OCI-LY1 (cell line): ENCODE data around the gene PRKCA.

Source experiments
- H2AFZ ChIP-seq: fragments of 200-600 bp; sonication (generic), shearing (Covaris generic); 2 replicates; pipeline ENCODE4 v1.6.0; 2014; ENCODE audit warnings: antibody characterized with exemption, mild to moderate bottlenecking, low read length
- H3F3A ChIP-seq: fragments of 200-600 bp; sonication (generic), shearing (Covaris generic); 2 replicates; pipeline ENCODE4 v1.6.0; 2014; ENCODE audit warnings: mild to moderate bottlenecking, antibody characterized with exemption, low read length, moderate library complexity; ENCODE audit not compliant: insufficient read depth
- H3K27ac ChIP-seq: fragments of 200-600 bp; sonication (generic); 2 replicates; pipeline ENCODE4 v1.5.1; 2014; ENCODE audit warnings: low read length, mixed run types, mild to moderate bottlenecking, low read depth; ENCODE audit not compliant: poor library complexity, severe bottlenecking
- H3K27me3 ChIP-seq: fragments of 200-600 bp; sonication (generic); 2 replicates; pipeline ENCODE4 v1.6.0; 2014; ENCODE audit warnings: antibody characterized with exemption, mild to moderate bottlenecking, low read length, moderate library complexity; ENCODE audit not compliant: insufficient read depth
- H3K36me3 ChIP-seq: fragments of 200-600 bp; sonication (generic); 2 replicates; pipeline ENCODE4 v1.6.1; 2014; ENCODE audit warnings: mild to moderate bottlenecking, antibody characterized with exemption, low read length, moderate library complexity, mixed read lengths; ENCODE audit not compliant: insufficient read depth
- H3K4me1 ChIP-seq: fragments of 200-600 bp; sonication (generic); 2 replicates; pipeline ENCODE4 v1.5.1; 2014; ENCODE audit warnings: mild to moderate bottlenecking, low read length, moderate library complexity; ENCODE audit not compliant: insufficient read depth, severe bottlenecking
- H3K4me2 ChIP-seq: fragments of 200-600 bp; sonication (generic), shearing (Covaris generic); 2 replicates; pipeline ENCODE4 v1.6.1; 2014; ENCODE audit warnings: low read length
- H3K4me3 ChIP-seq: fragments of 200-600 bp; sonication (generic); 2 replicates; pipeline ENCODE4 v1.5.1; 2014; ENCODE audit warnings: low read length, low read depth, mild to moderate bottlenecking, mixed read lengths; ENCODE audit not compliant: poor library complexity, severe bottlenecking
- H3K79me2 ChIP-seq: fragments of 200-600 bp; shearing (Covaris generic); 2 replicates; pipeline ENCODE4 v1.6.1; 2016; ENCODE audit warnings: mixed run types, low read length, mixed read lengths; ENCODE audit not compliant: insufficient read depth
- H3K9ac ChIP-seq: fragments of 200-600 bp; sonication (generic), shearing (Covaris generic); 2 replicates; pipeline ENCODE4 v1.6.1; 2014; ENCODE audit warnings: mild to moderate bottlenecking, low read length, mixed read lengths
- H3K9me2 ChIP-seq: fragments of 200-600 bp; sonication (generic), shearing (Covaris generic); 2 replicates; pipeline ENCODE4 v1.6.1; 2014; ENCODE audit warnings: low read depth, mild to moderate bottlenecking, low read length, mixed read lengths
- H3K9me3 ChIP-seq: fragments of 200-600 bp; shearing (Covaris generic); 2 replicates; pipeline ENCODE4 v1.6.1; 2014; ENCODE audit warnings: low read length, mixed read lengths
- H4K20me1 ChIP-seq: fragments of 200-600 bp; sonication (generic), shearing (Covaris generic); 2 replicates; pipeline ENCODE4 v1.6.0; 2016; ENCODE audit warnings: mild to moderate bottlenecking, low read length; ENCODE audit not compliant: insufficient read depth
- CTCF ChIP-seq: fragments of 200-600 bp; sonication (generic), shearing (Covaris generic); IDR thresholded peaks from 2 replicates; pipeline ENCODE4 v1.5.1; 2017; ENCODE audit warnings: mild to moderate bottlenecking, antibody characterized with exemption, low read length, moderate library complexity, mixed read lengths
- EZH2 ChIP-seq: fragments of 200-600 bp; sonication (generic), shearing (Covaris generic); IDR thresholded peaks from 2 replicates; pipeline ENCODE4 v1.8.0; 2017; ENCODE audit warnings: borderline replicate concordance, mixed run types, mild to moderate bottlenecking, antibody characterized with exemption, low read length, moderate library complexity, mixed read lengths

The PRKCA gene

GRCh38 chr17:66576473-66576872 is 274.1 kb downstream of the PRKCA start:
- H4K20me1 ChIP-seq: no peaks in the 10 kb centered on the region
- no peak overlapping the region for H3K4me3 ChIP-seq
- H3K9ac ChIP-seq: no peak overlapping the region
- H3K9me2 ChIP-seq: no peaks in the 10 kb centered on the region
- H3K9me3 ChIP-seq: no peaks in the 10 kb centered on the region
- H3K4me2 ChIP-seq: no peak overlapping the region
- H3K79me2 ChIP-seq: no peaks in the 10 kb centered on the region
- H3K27ac ChIP-seq: no peak overlapping the region
- no peaks in the 10 kb centered on the region for H3K27me3 ChIP-seq
- no peak for TF ChIP-seq EZH2
- TF ChIP-seq CTCF: no peak
- H2AFZ ChIP-seq: no peak overlapping the region
- no peaks in the 10 kb centered on the region for H3K36me3 ChIP-seq
- H3F3A ChIP-seq: no peaks in the 10 kb centered on the region
- H3K4me1 ChIP-seq: peaks cover 27% of the 10 kb centered on the region

- no peak overlapping the region for H3K9ac ChIP-seq
- no peaks in the 10 kb centered on the region for H3K79me2 ChIP-seq
- no peak overlapping the region for H3K4me3 ChIP-seq
- no peaks in the 10 kb centered on the region for H3K9me2 ChIP-seq
- H2AFZ ChIP-seq: no peak overlapping the region
- H3K4me2 ChIP-seq: no peak overlapping the region
- H3K9me3 ChIP-seq: no peaks in the 10 kb centered on the region
- H3K27ac ChIP-seq: no peak overlapping the region
- H3K36me3 ChIP-seq: no peaks in the 10 kb centered on the region
- no peaks in the 10 kb centered on the region for H3F3A ChIP-seq
- peaks cover 27% of the 10 kb centered on the region for H3K4me1 ChIP-seq
- H4K20me1 ChIP-seq: no peaks in the 10 kb centered on the region
- no peak for TF ChIP-seq CTCF
- TF ChIP-seq EZH2: no peak
- H3K27me3 ChIP-seq: no peaks in the 10 kb centered on the region
These were observed 274.6 kb downstream of the PRKCA start for GRCh38 chr17:66577041-66577440.

- no peak overlapping the region for H3K4me2 ChIP-seq
- H3K4me1 ChIP-seq: peaks cover 27% of the 10 kb centered on the region
- TF ChIP-seq CTCF: 0 out of 2 replicates have a peak, but pooled peaks have one; percentile 2
- TF ChIP-seq EZH2: no peak
- H3K27me3 ChIP-seq: no peaks in the 10 kb centered on the region
- peak overlapping the region; percentile 13 for H3K27ac ChIP-seq
- H3K79me2 ChIP-seq: no peaks in the 10 kb centered on the region
- no peak overlapping the region for H3K4me3 ChIP-seq
- H3K9me3 ChIP-seq: 0 out of 2 replicates have a peak, but pooled peaks cover 2% of the 10 kb centered on the region
- H3K9ac ChIP-seq: no peak overlapping the region; the same call in 1 of the 2 replicates
- no peaks in the 10 kb centered on the region for H4K20me1 ChIP-seq
- no peaks in the 10 kb centered on the region for H3F3A ChIP-seq
- H2AFZ ChIP-seq: no peak overlapping the region
- no peaks in the 10 kb centered on the region for H3K9me2 ChIP-seq
- H3K36me3 ChIP-seq: no peaks in the 10 kb centered on the region
These were observed 276.5 kb downstream of the PRKCA start for GRCh38 chr17:66578781-66579489.
